Astrocyte (in vitro differentiated cells and primary cell): ENCODE measurements around the gene UBXN4. TPM values are rescaled to one million over a fixed set of nuclear protein-coding genes. Genes with fewer than 3 reads are reported as not detected.

Source experiments
- DNase-seq: peaks from one replicate; pipeline ENCODE4 v3.0.0-alpha.2; 2010; ENCODE audit warnings: low read depth
- FAIRE-seq: peaks from 2 replicates; lab custom pipeline; 2011; peaks lifted over from hg19 to GRCh38; lab: Jason Lieb, UNC
- H2AFZ ChIP-seq: 2 replicates; pipeline ENCODE4 v1.6.0; 2012; ENCODE audit warnings: low read depth, low read length, inconsistent platforms
- H3K27ac ChIP-seq: 2 replicates; pipeline ENCODE4 v1.5.1; 2011; ENCODE audit warnings: low read depth, low read length, inconsistent platforms
- H3K27me3 ChIP-seq: 2 replicates; pipeline ENCODE4 v1.6.0; 2011; ENCODE audit warnings: low read length, inconsistent platforms; ENCODE audit not compliant: insufficient read depth
- H3K36me3 ChIP-seq: 2 replicates; pipeline ENCODE4 v1.5.1; 2011; ENCODE audit warnings: low read length, inconsistent platforms; ENCODE audit not compliant: insufficient read depth
- H3K4me1 ChIP-seq: 2 replicates; pipeline ENCODE4 v1.5.1; 2011; ENCODE audit warnings: low read length, inconsistent platforms; ENCODE audit not compliant: insufficient read depth
- H3K4me2 ChIP-seq: 2 replicates; pipeline ENCODE4 v1.6.0; 2012; ENCODE audit warnings: low read length, inconsistent platforms
- H3K4me3 ChIP-seq: 2 replicates; pipeline ENCODE4 v1.5.1; 2011; ENCODE audit warnings: low read depth, mild to moderate bottlenecking, low read length, inconsistent platforms; ENCODE audit not compliant: insufficient read depth
- H3K79me2 ChIP-seq: 2 replicates; pipeline ENCODE4 v1.6.0; 2012; ENCODE audit warnings: mild to moderate bottlenecking, low read length, inconsistent platforms; ENCODE audit not compliant: insufficient read depth
- H3K9ac ChIP-seq: 2 replicates; pipeline ENCODE4 v1.6.0; 2012; ENCODE audit warnings: mild to moderate bottlenecking, low read length, inconsistent platforms
- H3K9me3 ChIP-seq: 2 replicates; pipeline ENCODE4 v1.5.1; 2012; ENCODE audit warnings: low read depth, mild to moderate bottlenecking, low read length, inconsistent platforms; ENCODE audit not compliant: insufficient read depth
- H4K20me1 ChIP-seq: 2 replicates; pipeline ENCODE4 v1.6.0; 2012; ENCODE audit warnings: low read length, inconsistent platforms; ENCODE audit not compliant: insufficient read depth
- H3K27ac Mint-ChIP-seq: one replicate; pipeline ENCODE4 v1.8.0; 2021; ENCODE audit warnings: mild to moderate bottlenecking, mixed read lengths; ENCODE audit not compliant: unreplicated experiment
- H3K27me3 Mint-ChIP-seq: one replicate; pipeline ENCODE4 v1.8.0; 2021; ENCODE audit warnings: low read depth, mixed read lengths; ENCODE audit not compliant: unreplicated experiment
- H3K36me3 Mint-ChIP-seq: one replicate; pipeline ENCODE4 v1.8.0; 2021; ENCODE audit warnings: low read depth, mixed read lengths; ENCODE audit not compliant: unreplicated experiment
- H3K4me1 Mint-ChIP-seq: one replicate; pipeline ENCODE4 v1.8.0; 2021; ENCODE audit warnings: low read depth, mixed read lengths; ENCODE audit not compliant: unreplicated experiment
- H3K4me3 Mint-ChIP-seq: one replicate; pipeline ENCODE4 v1.8.0; 2021; ENCODE audit warnings: mild to moderate bottlenecking, moderate library complexity, mixed read lengths; ENCODE audit not compliant: unreplicated experiment
- H3K9me3 Mint-ChIP-seq: one replicate; pipeline ENCODE4 v1.8.0; 2021; ENCODE audit warnings: mild to moderate bottlenecking, mixed read lengths; ENCODE audit not compliant: unreplicated experiment
- CTCF ChIP-seq: IDR thresholded peaks from 2 replicates; pipeline ENCODE4 v1.5.1; 2011; ENCODE audit warnings: low read depth, mild to moderate bottlenecking, inconsistent platforms, low read length, moderate library complexity; ENCODE audit not compliant: insufficient read depth
- EZH2 ChIP-seq: IDR thresholded peaks from 2 replicates; pipeline ENCODE4 v1.6.1; 2012; ENCODE audit warnings: mild to moderate bottlenecking, low read length, inconsistent platforms; ENCODE audit not compliant: insufficient read depth
- total RNA-seq: library from RNA; stranded (reverse); gene quantifications from 2 replicates; pipeline ENCODE4 v1.2.1, GENCODE V29; 2021

UBXN4 gene
- total RNA-seq, 1 donor from 2014 or later = 79.4 TPM

GRCh38 chr2:135829378-135830135 is 87.9 kb downstream of the UBXN4 start:
- Histone ChIP-seq H3K4me1 (no peaks in the 10 kb centered on the region), H3K27ac (no peak overlapping the region), H3K9ac (no peak overlapping the region), H3K79me2 (no peaks in the 10 kb centered on the region), H3K4me2 (no peak overlapping the region), H3K9me3 (no peaks in the 10 kb centered on the region), H4K20me1 (no peaks in the 10 kb centered on the region), H3K27me3 (no peaks in the 10 kb centered on the region), H3K4me3 (no peak overlapping the region), H3K36me3 (no peaks in the 10 kb centered on the region), H2AFZ (no peak overlapping the region)
- FAIRE-seq (no peak), DNase-seq (no peak)
- Mint-ChIP-seq H3K36me3 (no peaks in the 10 kb centered on the region), H3K4me1 (no peaks in the 10 kb centered on the region), H3K9me3 (peaks cover 3% of the 10 kb centered on the region), H3K4me3 (no peak overlapping the region), H3K27me3 (peaks cover 9% of the 10 kb centered on the region), H3K27ac (no peak overlapping the region)
- TF ChIP-seq EZH2 (no peak), CTCF (no peak)

- Histone ChIP-seq H3K9me3 (no peaks in the 10 kb centered on the region), H3K27me3 (no peaks in the 10 kb centered on the region), H3K79me2 (no peaks in the 10 kb centered on the region), H3K9ac (no peak overlapping the region), H3K4me1 (no peaks in the 10 kb centered on the region), H3K27ac (no peak overlapping the region), H4K20me1 (no peaks in the 10 kb centered on the region), H3K36me3 (no peaks in the 10 kb centered on the region), H2AFZ (no peak overlapping the region), H3K4me2 (no peak overlapping the region), H3K4me3 (no peak overlapping the region)
- Mint-ChIP-seq H3K9me3 (peaks cover 3% of the 10 kb centered on the region), H3K36me3 (no peaks in the 10 kb centered on the region), H3K27ac (no peak overlapping the region), H3K4me3 (no peak overlapping the region), H3K4me1 (peaks cover 2% of the 10 kb centered on the region), H3K27me3 (peaks cover 7% of the 10 kb centered on the region)
- no peak for TF ChIP-seq EZH2
- DNase-seq = no peak
- no peak for FAIRE-seq
Measured at GRCh38 chr2:135831180-135831812, 89.6 kb downstream of the UBXN4 start.

GRCh38 chr2:135832891-135833290 is 91.2 kb downstream of the UBXN4 start:
- no peak overlapping the region for H3K9ac ChIP-seq
- no peak for DNase-seq
- Mint-ChIP-seq H3K4me3 (no peak overlapping the region), H3K36me3 (no peaks in the 10 kb centered on the region), H3K9me3 (peaks cover 3% of the 10 kb centered on the region), H3K27ac (no peak overlapping the region), H3K4me1 (peaks cover 2% of the 10 kb centered on the region), H3K27me3 (peaks cover 7% of the 10 kb centered on the region)
- no peaks in the 10 kb centered on the region for H3K9me3 ChIP-seq
- no peak for FAIRE-seq
- H3K79me2 ChIP-seq = no peaks in the 10 kb centered on the region
- no peaks in the 10 kb centered on the region for H3K36me3 ChIP-seq
- no peaks in the 10 kb centered on the region for H3K27me3 ChIP-seq
- no peaks in the 10 kb centered on the region for H3K4me1 ChIP-seq
- H4K20me1 ChIP-seq = no peaks in the 10 kb centered on the region
- no peak overlapping the region for H3K27ac ChIP-seq
- no peak overlapping the region for H2AFZ ChIP-seq
- H3K4me3 ChIP-seq = no peak overlapping the region
- no peak overlapping the region for H3K4me2 ChIP-seq
- no peak for TF ChIP-seq EZH2
- TF ChIP-seq CTCF = no peak

Other genes with a start within 250 kb of the UBXN4 start
- gene ZRANB3, start 210.6 kb upstream of the UBXN4 start, total RNA-seq = 8.9 and 9.9 TPM in 2 replicates
- 39.5 and 44.7 TPM in 2 replicates for gene R3HDM1, start 210.4 kb upstream of the UBXN4 start, total RNA-seq
- gene LCT, start 95.3 kb downstream of the UBXN4 start, total RNA-seq = not detected in 2 replicates
- 7.8 and 9.5 TPM in 2 replicates for gene MCM6, start 134.6 kb downstream of the UBXN4 start, total RNA-seq
- gene DARS1, start 243.8 kb downstream of the UBXN4 start, total RNA-seq = 36.6 and 37.9 TPM in 2 replicates